ENCODE results near the gene MDM2.

- no peak for TF ChIP-seq SP2 (IDR thresholded peaks at IDR 0.05; ENCODE audit: low read length)
- TF ChIP-seq POLR2A (IDR thresholded peaks at IDR 0.05; ENCODE audit: control extremely low read depth in 1 of 2, low read depth in 2 of 2, low read length in 2 of 2) = no peak
- no peak for TF ChIP-seq CHD2 (IDR thresholded peaks at IDR 0.05; ENCODE audit: low read length)
- no peak for TF ChIP-seq CTCF (IDR thresholded peaks at IDR 0.05; ENCODE audit: control extremely low read depth in 1 of 3, insufficient read depth in 1 of 3, low read depth in 1 of 3, low read length in 3 of 3)
- TF ChIP-seq JUND (IDR thresholded peaks at IDR 0.05; ENCODE audit: low read length) = no peak
- TF ChIP-seq MAX (IDR thresholded peaks at IDR 0.05) = no peak
- TF ChIP-seq HDAC2 (IDR thresholded peaks at IDR 0.05; ENCODE audit: borderline replicate concordance in 1 of 2, low read depth in 2 of 2, low read length in 2 of 2) = no peak
- no peak for TF ChIP-seq SUZ12 (IDR thresholded peaks at IDR 0.05; ENCODE audit: low read length)
- TF ChIP-seq EZH2 (IDR thresholded peaks at IDR 0.05; ENCODE audit: low read depth, low read length, severe bottlenecking) = no peak
- no peak for TF ChIP-seq USF2 (IDR thresholded peaks at IDR 0.05; ENCODE audit: low read length)
- no peak for TF ChIP-seq EP300 (IDR thresholded peaks at IDR 0.05; ENCODE audit: borderline replicate concordance in 1 of 2, low read depth in 2 of 2, low read length in 2 of 2)
- no peak for TF ChIP-seq CHD7 (IDR thresholded peaks at IDR 0.05; ENCODE audit: insufficient replicate concordance, low read length)
- TF ChIP-seq POLR2AphosphoS5 (IDR thresholded peaks at IDR 0.05; ENCODE audit: low read depth, low read length) = no peak
Observed at GRCh38 chr12:68784015-68784414, 24.0 kb upstream of the MDM2 start.

Measured in H1 (cell line).